ENCODE data around the gene LPIN1. TPM values are rescaled to one million over a fixed set of nuclear protein-coding genes. Genes with fewer than 3 reads are reported as not detected.

The LPIN1 gene, protein sequence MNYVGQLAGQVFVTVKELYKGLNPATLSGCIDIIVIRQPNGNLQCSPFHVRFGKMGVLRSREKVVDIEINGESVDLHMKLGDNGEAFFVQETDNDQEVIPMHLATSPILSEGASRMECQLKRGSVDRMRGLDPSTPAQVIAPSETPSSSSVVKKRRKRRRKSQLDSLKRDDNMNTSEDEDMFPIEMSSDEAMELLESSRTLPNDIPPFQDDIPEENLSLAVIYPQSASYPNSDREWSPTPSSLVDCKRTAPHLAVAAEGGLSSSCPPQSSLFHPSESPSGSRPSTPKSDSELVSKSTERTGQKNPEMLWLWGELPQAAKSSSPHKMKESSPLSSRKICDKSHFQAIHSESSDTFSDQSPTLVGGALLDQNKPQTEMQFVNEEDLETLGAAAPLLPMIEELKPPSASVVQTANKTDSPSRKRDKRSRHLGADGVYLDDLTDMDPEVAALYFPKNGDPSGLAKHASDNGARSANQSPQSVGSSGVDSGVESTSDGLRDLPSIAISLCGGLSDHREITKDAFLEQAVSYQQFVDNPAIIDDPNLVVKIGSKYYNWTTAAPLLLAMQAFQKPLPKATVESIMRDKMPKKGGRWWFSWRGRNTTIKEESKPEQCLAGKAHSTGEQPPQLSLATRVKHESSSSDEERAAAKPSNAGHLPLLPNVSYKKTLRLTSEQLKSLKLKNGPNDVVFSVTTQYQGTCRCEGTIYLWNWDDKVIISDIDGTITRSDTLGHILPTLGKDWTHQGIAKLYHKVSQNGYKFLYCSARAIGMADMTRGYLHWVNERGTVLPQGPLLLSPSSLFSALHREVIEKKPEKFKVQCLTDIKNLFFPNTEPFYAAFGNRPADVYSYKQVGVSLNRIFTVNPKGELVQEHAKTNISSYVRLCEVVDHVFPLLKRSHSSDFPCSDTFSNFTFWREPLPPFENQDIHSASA
- 83.7 and 102 TPM in 2 replicates for total RNA-seq

DNA sequence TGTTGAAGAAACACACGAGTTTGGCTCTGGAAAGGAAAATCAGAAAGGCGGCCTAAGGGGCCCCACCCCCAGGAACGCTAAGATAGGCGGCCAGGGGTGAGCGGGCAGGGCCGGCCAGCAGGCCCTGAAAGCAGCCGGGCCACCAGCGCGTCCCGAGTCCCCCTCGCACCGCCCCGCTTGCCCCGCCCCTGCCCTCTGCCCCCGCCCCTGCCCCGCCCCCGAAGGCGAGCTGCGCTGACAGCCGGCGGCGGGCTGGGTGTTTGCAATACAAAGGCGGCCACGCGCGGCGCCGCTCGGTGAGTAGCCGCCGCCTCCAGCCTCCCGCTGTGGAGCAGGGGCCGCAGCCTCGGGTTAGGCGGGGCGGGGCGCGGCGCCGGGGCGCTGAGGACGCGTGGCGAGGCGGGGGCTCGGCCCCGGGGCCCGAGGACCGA lies at the start of gene LPIN1:
LPIN1 (plus strand) TSS at position 257 of the 431 bp plus-strand sequence. CDS start 18,910 bp downstream, outside the sequence.

Small RNA genes within 50 kb of the gene (small RNA-seq; reads per million reads assigned to genes)
- gene MIR4262 = not detected
- 2.1 reads per million, percentile 49 among the genes with 10 or more reads in this experiment for gene MIR548S

Other genes with a start within 250 kb of the LPIN1 start
- 0.12 and 0.65 TPM in 2 replicates for gene GREB1, start 212.6 kb upstream of the LPIN1 start, total RNA-seq
- gene NTSR2, start 76.4 kb upstream of the LPIN1 start, total RNA-seq = not detected in 2 replicates